Stomach smooth muscle (tissue), 2 donors: ENCODE results near the gene TMEM119.
"Not testable (repeated sequence)": the region's sequence is repeated elsewhere in the genome, so short reads cannot be mapped to it uniquely, and the experiment has no call there.

Experiments used
- H3K27ac ChIP-seq: one replicate; pipeline ENCODE4 v1.7.0; 2013; ENCODE audit warnings: mild to moderate bottlenecking, low read length, inconsistent platforms
- H3K27me3 ChIP-seq, 2 donors: one replicate each; pipeline ENCODE4 v1.7.0; 2013; ENCODE audit warnings: low read length in 2 of 2; ENCODE audit not compliant: insufficient read depth in 2 of 2, control insufficient read depth in 1 of 2
- H3K36me3 ChIP-seq, 2 donors: one replicate each; pipeline ENCODE4 v1.7.0; 2013; ENCODE audit warnings: low read length in 2 of 2; ENCODE audit not compliant: control insufficient read depth in 2 of 2, insufficient read depth in 2 of 2
- H3K4me1 ChIP-seq: one replicate; pipeline ENCODE4 v1.7.0; 2013; ENCODE audit warnings: low read length; ENCODE audit not compliant: control insufficient read depth, insufficient read depth
- H3K4me3 ChIP-seq, 2 donors: one replicate each; pipeline ENCODE4 v1.7.0; 2013; ENCODE audit warnings: low read length in 2 of 2
- H3K9ac ChIP-seq, 2 donors: one replicate each; pipeline ENCODE4 v1.7.0; 2013; ENCODE audit warnings: low read length in 2 of 2, mild to moderate bottlenecking in 1 of 2
- H3K9me3 ChIP-seq, 2 donors: one replicate each; pipeline ENCODE4 v1.7.0; 2013; ENCODE audit warnings: low read length in 2 of 2; ENCODE audit not compliant: control insufficient read depth in 2 of 2
- donor health status: healthy.
- donor health status: Pancreatic carcinoma.

The TMEM119 gene

DNA sequence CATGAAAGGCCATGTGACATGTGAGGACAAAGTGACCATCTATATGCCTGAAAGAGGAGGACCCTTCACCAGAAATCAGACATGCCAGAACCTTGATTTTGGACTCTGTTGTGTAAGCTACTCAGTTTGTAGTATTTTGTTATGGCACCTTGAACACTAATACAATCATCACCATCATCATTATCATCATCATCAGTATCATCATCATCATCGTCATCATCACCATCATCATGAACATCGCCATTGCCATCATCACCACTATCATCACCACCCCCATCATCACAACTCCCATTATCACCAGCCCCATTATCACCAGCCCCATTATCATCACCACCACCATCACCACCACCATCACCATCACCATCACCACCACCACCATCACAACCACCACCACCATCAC is 19.6 kb downstream of the TMEM119 start:
- no peaks in the 10 kb centered on the region for H3K9me3 ChIP-seq

DNA sequence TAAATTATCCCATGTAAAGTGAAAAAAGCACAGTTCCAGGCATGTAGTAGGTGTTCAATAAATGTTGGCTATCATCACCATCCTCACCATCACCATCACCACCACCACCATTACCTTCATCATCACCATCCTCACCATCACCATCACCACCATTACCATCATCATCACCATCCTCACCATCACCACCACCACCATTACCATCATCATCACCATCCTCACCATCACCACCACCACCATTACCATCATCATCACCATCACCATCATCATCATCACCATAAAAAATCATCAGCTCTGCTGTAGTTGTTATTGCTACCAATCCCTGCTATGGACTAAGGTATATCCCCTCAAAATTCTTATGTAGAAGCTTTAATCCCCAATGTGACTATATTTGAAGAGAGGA is 20.4 kb downstream of the TMEM119 start:
- Histone ChIP-seq H3K27ac (no peak overlapping the region), H3K9me3 (no peaks in the 10 kb centered on the region), H3K27me3 (peaks cover 0 to 2% of the 10 kb centered on the region in 2 donors), H3K4me1 (no peaks in the 10 kb centered on the region), H3K9ac (no peak overlapping the region), H3K36me3 (no peaks in the 10 kb centered on the region), H3K4me3 (no peak overlapping the region)

More for the DNA sequence above, 19.6 kb downstream of the TMEM119 start:
- H3K27ac ChIP-seq = no peak overlapping the region
- H3K27me3 ChIP-seq = peaks cover 0 to 3% of the 10 kb centered on the region in 2 donors
- H3K9ac ChIP-seq = no peak overlapping the region
- no peaks in the 10 kb centered on the region for H3K4me1 ChIP-seq
- no peaks in the 10 kb centered on the region for H3K36me3 ChIP-seq
- H3K4me3 ChIP-seq = no peak overlapping the region

- Histone ChIP-seq H3K9me3 (no peaks in the 10 kb centered on the region), H3K36me3 (no peaks in the 10 kb centered on the region), H3K27ac (no peak overlapping the region), H3K9ac (no peak overlapping the region), H3K27me3 (no peaks in the 10 kb centered on the region), H3K4me1 (no peaks in the 10 kb centered on the region), H3K4me3 (no peak overlapping the region)
Measured at GRCh38 chr12:108576660-108577234, 21.1 kb downstream of the TMEM119 start.

DNA sequence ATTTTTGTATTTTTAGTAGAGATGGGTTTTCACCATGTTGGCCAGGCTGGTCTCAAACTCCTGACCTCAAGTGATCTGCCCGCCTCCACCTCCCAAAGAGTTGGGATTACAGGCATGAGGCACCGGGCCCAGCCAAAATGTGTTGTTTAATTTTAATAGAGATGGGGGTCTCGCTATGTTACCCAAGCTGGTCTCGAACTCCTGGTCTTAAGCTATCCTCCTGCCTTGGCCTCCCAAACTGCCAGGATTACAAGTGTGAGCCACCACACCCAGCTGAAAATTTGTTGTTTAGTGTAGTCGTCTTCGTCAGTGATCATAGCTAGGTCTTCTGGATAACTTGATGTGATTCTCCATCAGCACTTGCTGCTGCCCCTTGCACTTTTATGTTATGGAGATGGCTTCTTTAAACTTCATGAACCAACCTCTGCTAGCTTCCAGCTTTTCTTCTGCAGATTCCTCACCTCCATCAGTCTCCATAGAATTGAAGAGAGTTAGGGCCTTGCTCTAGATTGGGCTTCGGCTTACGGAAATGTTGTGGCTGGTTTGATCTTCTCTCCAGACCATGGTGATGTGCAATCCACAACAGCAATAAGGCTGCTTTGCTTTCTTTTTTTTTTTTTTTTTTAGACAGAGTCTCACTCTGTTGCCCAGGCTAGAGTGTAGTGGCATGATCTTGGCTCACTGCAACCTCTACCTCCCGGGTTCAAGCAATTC is 22.5 kb downstream of the TMEM119 start:
- H3K4me1 ChIP-seq = no peaks in the 10 kb centered on the region
- H3K9ac ChIP-seq = no peak overlapping the region
- H3K36me3 ChIP-seq = peaks cover 0 to 2% of the 10 kb centered on the region in 2 donors
- no peaks in the 10 kb centered on the region for H3K9me3 ChIP-seq
- no peak overlapping the region for H3K4me3 ChIP-seq
- no peaks in the 10 kb centered on the region for H3K27me3 ChIP-seq
- H3K27ac ChIP-seq = no peak overlapping the region

DNA sequence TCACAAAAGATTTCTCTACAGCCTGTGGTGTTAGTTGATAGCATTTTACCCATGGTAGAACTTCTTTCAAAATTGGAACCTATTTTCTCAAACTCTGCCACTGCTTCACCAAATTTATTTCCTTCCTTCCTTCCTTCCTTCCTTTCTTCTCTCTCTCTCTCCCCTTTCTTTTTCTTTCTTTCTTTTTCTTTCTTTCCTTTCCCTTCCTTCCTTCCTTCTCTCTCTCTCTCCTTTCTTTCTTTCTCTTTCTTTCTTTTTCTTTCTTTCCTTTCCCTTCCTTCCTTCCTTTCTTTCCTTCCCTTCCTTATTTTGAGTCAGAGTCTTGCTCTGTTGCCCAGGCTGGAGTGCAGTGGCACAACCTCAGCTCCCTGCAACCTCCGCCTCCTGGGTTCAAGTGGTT is 23.6 kb downstream of the TMEM119 start:
- not testable (repeated sequence) for H3K9ac ChIP-seq, H3K27me3 ChIP-seq, H3K9me3 ChIP-seq, H3K4me3 ChIP-seq, H3K4me1 ChIP-seq, H3K36me3 ChIP-seq, H3K27ac ChIP-seq

GRCh38 chr12:108573317-108573716 is 24.6 kb downstream of the TMEM119 start:
- no peak overlapping the region for H3K9ac ChIP-seq
- H3K9me3 ChIP-seq = no peaks in the 10 kb centered on the region
- H3K4me3 ChIP-seq = no peak overlapping the region
- peaks cover 13% of the 10 kb centered on the region in 2 donors for H3K36me3 ChIP-seq
- H3K4me1 ChIP-seq = peaks cover 1% of the 10 kb centered on the region
- H3K27ac ChIP-seq = no peak overlapping the region
- no peaks in the 10 kb centered on the region for H3K27me3 ChIP-seq

- Histone ChIP-seq H3K27me3 (no peaks in the 10 kb centered on the region), H3K27ac (no peak overlapping the region), H3K36me3 (peaks cover 20 to 22% of the 10 kb centered on the region in 2 donors), H3K4me3 (no peak overlapping the region), H3K9me3 (no peaks in the 10 kb centered on the region), H3K4me1 (peaks cover 2% of the 10 kb centered on the region), H3K9ac (no peak overlapping the region)
Measured at GRCh38 chr12:108572166-108572790, 25.6 kb downstream of the TMEM119 start.

- H3K27ac ChIP-seq = no peak overlapping the region
- H3K27me3 ChIP-seq = no peaks in the 10 kb centered on the region
- H3K4me3 ChIP-seq = no peak overlapping the region
- no peak overlapping the region for H3K9ac ChIP-seq
- H3K9me3 ChIP-seq = no peaks in the 10 kb centered on the region
- peaks cover 26 to 28% of the 10 kb centered on the region in 2 donors for H3K36me3 ChIP-seq
- H3K4me1 ChIP-seq = peaks cover 5% of the 10 kb centered on the region
Measured at GRCh38 chr12:108571609-108572165, 26.2 kb downstream of the TMEM119 start.

- peaks cover 10% of the 10 kb centered on the region for H3K4me1 ChIP-seq
- no peak overlapping the region for H3K27ac ChIP-seq
- H3K9ac ChIP-seq = no peak overlapping the region
- peaks cover 33 to 34% of the 10 kb centered on the region in 2 donors for H3K36me3 ChIP-seq
- H3K4me3 ChIP-seq = no peak overlapping the region
- H3K9me3 ChIP-seq = no peaks in the 10 kb centered on the region
- no peaks in the 10 kb centered on the region for H3K27me3 ChIP-seq
Measured at GRCh38 chr12:108570743-108571608, 26.9 kb downstream of the TMEM119 start.

GRCh38 chr12:108568338-108569154 is 29.3 kb downstream of the TMEM119 start:
- no peaks in the 10 kb centered on the region for H3K27me3 ChIP-seq
- H3K4me3 ChIP-seq = no peak overlapping the region
- peaks cover 47 to 49% of the 10 kb centered on the region in 2 donors for H3K36me3 ChIP-seq
- no peak overlapping the region for H3K27ac ChIP-seq
- peaks cover 19% of the 10 kb centered on the region for H3K4me1 ChIP-seq
- no peaks in the 10 kb centered on the region for H3K9me3 ChIP-seq
- H3K9ac ChIP-seq = no peak overlapping the region
